Mesenchymal stem cell (in vitro differentiated cells and primary cell): ENCODE data around the gene MEX3C.
A peak's percentile ranks its signal among the peaks of the same experiment; 100 is the strongest.

ENCODE experiments used
- DNase-seq: peaks from one replicate; pipeline ENCODE4 v3.0.0-alpha.2; 2013
- H2AFZ ChIP-seq: one replicate; pipeline ENCODE4 v1.6.1; 2013; ENCODE audit warnings: low read depth, mild to moderate bottlenecking, control low read depth, inconsistent platforms, low read length, moderate library complexity
- H2AK5ac ChIP-seq: 2 replicates; pipeline ENCODE4 v1.6.1; 2013; ENCODE audit warnings: low read length, moderate library complexity, mild to moderate bottlenecking, inconsistent platforms; ENCODE audit not compliant: severe bottlenecking
- H2BK120ac ChIP-seq: one replicate; pipeline ENCODE4 v1.6.1; 2013; ENCODE audit warnings: low read depth, mild to moderate bottlenecking, inconsistent platforms, low read length, moderate library complexity
- H2BK12ac ChIP-seq, 2 experiments: one replicate each; pipeline ENCODE4 v1.6.1; 2013; ENCODE audit warnings: inconsistent platforms in 2 of 2, low read length in 2 of 2, mild to moderate bottlenecking in 2 of 2, moderate library complexity in 2 of 2, control low read depth in 1 of 2
- H2BK15ac ChIP-seq: one replicate; pipeline ENCODE4 v1.6.1; 2013; ENCODE audit warnings: mild to moderate bottlenecking, low read depth, inconsistent platforms; ENCODE audit not compliant: poor library complexity, severe bottlenecking
- H2BK5ac ChIP-seq: 2 replicates; pipeline ENCODE4 v1.6.1; 2013; ENCODE audit warnings: low read depth, mild to moderate bottlenecking, low read length, control low read depth, inconsistent platforms; ENCODE audit not compliant: poor library complexity, severe bottlenecking
- H3K14ac ChIP-seq, 2 experiments: one replicate each; pipeline ENCODE4 v1.6.1; 2013; ENCODE audit warnings: inconsistent platforms in 2 of 2, low read length in 2 of 2, control low read depth in 1 of 2, mild to moderate bottlenecking in 1 of 2, moderate library complexity in 1 of 2
- H3K18ac ChIP-seq, 2 experiments: one replicate each; pipeline ENCODE4 v1.6.1; 2013; ENCODE audit warnings: inconsistent platforms in 2 of 2, low read length in 2 of 2, control low read depth in 1 of 2, low read depth in 1 of 2, mild to moderate bottlenecking in 1 of 2
- H3K23ac ChIP-seq, 2 experiments: one replicate each; pipeline ENCODE4 v1.6.1; 2013; ENCODE audit warnings: inconsistent platforms in 2 of 2, low read length in 2 of 2, mild to moderate bottlenecking in 2 of 2, moderate library complexity in 2 of 2, control low read depth in 1 of 2
- H3K27ac ChIP-seq: 2 replicates; pipeline ENCODE4 v1.5.1; 2013; ENCODE audit warnings: mild to moderate bottlenecking, moderate library complexity, low read length, control low read depth, inconsistent platforms; ENCODE audit not compliant: poor library complexity, severe bottlenecking
- H3K27me3 ChIP-seq, 2 experiments: 2 replicates each; pipeline versions ENCODE4 v1.6.1 to v1.7.0; 2013; ENCODE audit warnings: low read length in 2 of 2, mild to moderate bottlenecking in 2 of 2, moderate library complexity in 2 of 2, control low read depth in 1 of 2, inconsistent platforms in 1 of 2; ENCODE audit not compliant: control insufficient read depth in 1 of 2, insufficient read depth in 1 of 2
- H3K36me3 ChIP-seq, 2 experiments: 2 replicates each; pipeline versions ENCODE4 v1.6.1 to v1.7.0; 2013; ENCODE audit warnings: low read length in 2 of 2, control low read depth in 1 of 2, inconsistent platforms in 1 of 2, low read depth in 1 of 2, mild to moderate bottlenecking in 1 of 2; ENCODE audit not compliant: insufficient read depth in 2 of 2, control insufficient read depth in 1 of 2
- H3K4ac ChIP-seq, 2 experiments: one replicate each; pipeline ENCODE4 v1.6.1; 2013; ENCODE audit warnings: inconsistent platforms in 2 of 2, low read length in 2 of 2, mild to moderate bottlenecking in 2 of 2, moderate library complexity in 2 of 2, control low read depth in 1 of 2, low read depth in 1 of 2
- H3K4me1 ChIP-seq: 2 replicates; pipeline ENCODE4 v1.6.1; 2013; ENCODE audit warnings: low read depth, low read length, control low read depth; ENCODE audit not compliant: control insufficient read depth, insufficient read depth
- H3K4me2 ChIP-seq: 2 replicates; pipeline ENCODE4 v1.6.1; 2013; ENCODE audit warnings: low read length, mild to moderate bottlenecking, inconsistent platforms; ENCODE audit not compliant: poor library complexity, severe bottlenecking
- H3K4me3 ChIP-seq, 2 experiments: 2 replicates each; pipeline versions ENCODE4 v1.5.1 to v1.7.0; 2013; ENCODE audit warnings: low read length in 2 of 2, mild to moderate bottlenecking in 2 of 2, control low read depth in 1 of 2, low read depth in 1 of 2; ENCODE audit not compliant: insufficient read depth in 1 of 2
- H3K79me1 ChIP-seq: replicated peaks from 2 replicates; pipeline ENCODE4 v1.6.1; 2013; ENCODE audit warnings: mild to moderate bottlenecking, control low read depth, low read length, inconsistent platforms; ENCODE audit not compliant: poor library complexity, severe bottlenecking
- H3K9ac ChIP-seq: 2 replicates; pipeline ENCODE4 v1.7.0; 2013; ENCODE audit warnings: mild to moderate bottlenecking, low read length, moderate library complexity
- H3K9me3 ChIP-seq: 2 replicates; pipeline ENCODE4 v1.7.0; 2013; ENCODE audit warnings: mild to moderate bottlenecking, low read length; ENCODE audit not compliant: control insufficient read depth
- H4K8ac ChIP-seq: one replicate; pipeline ENCODE4 v1.6.1; 2013; ENCODE audit warnings: inconsistent platforms, mild to moderate bottlenecking, low read length, moderate library complexity
- H4K91ac ChIP-seq: one replicate; pipeline ENCODE4 v1.6.1; 2013; ENCODE audit warnings: mild to moderate bottlenecking, low read length, inconsistent platforms
- WGBS: methylation state at CpG from one replicate; pipeline ENCODE4 v1.1.7; 2013; ENCODE audit warnings: mixed read lengths; 5-methylcytosine and 5-hydroxymethylcytosine counted together

Gene MEX3C

DNA sequence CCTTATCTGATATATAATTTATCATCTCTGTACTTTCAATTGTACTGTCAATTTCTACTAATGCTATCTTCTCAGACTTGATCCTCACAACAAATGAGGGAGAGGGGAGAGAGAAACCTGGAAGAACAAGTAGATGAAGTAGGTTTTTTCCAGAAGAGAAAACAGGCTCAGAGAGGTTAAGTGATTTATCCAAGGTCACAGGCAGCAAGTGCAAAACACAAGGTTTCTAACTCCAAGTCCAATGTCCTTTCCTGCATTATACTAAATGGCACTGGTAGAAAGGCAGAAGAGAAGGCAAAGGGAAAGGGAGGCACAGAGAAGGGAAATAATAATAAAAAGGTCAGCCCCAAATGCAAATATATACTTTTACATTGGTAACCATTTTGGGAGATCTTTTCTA, 7.5 kb downstream of the MEX3C start:
- H2AK5ac ChIP-seq, result no peak overlapping the region
- DNase-seq, result no peak
- no peaks in the 10 kb centered on the region for H3K9me3 ChIP-seq
- H3K9ac ChIP-seq, result no peak overlapping the region
- H2BK15ac ChIP-seq, result no peak overlapping the region
- H4K8ac ChIP-seq, result no peak overlapping the region
- peaks cover 6% of the 10 kb centered on the region for H3K4me1 ChIP-seq
- H3K4me3 ChIP-seq, result no peak overlapping the region
- H3K36me3 ChIP-seq, result peaks cover 0 to 3% of the 10 kb centered on the region in 2 experiments
- no peak overlapping the region for H2BK120ac ChIP-seq
- H3K79me1 ChIP-seq, result no peaks in the 10 kb centered on the region
- no peak overlapping the region for H2BK5ac ChIP-seq
- no peak overlapping the region for H3K4ac ChIP-seq
- no peak overlapping the region for H3K18ac ChIP-seq
- no peak overlapping the region for H3K27ac ChIP-seq
- H2BK12ac ChIP-seq, result no peak overlapping the region
- no peak overlapping the region for H3K4me2 ChIP-seq
- no peak overlapping the region for H4K91ac ChIP-seq
- H2AFZ ChIP-seq, result no peak overlapping the region
- H3K27me3 ChIP-seq, result no peaks in the 10 kb centered on the region
- no peak overlapping the region for H3K23ac ChIP-seq
- no peak overlapping the region for H3K14ac ChIP-seq

DNA sequence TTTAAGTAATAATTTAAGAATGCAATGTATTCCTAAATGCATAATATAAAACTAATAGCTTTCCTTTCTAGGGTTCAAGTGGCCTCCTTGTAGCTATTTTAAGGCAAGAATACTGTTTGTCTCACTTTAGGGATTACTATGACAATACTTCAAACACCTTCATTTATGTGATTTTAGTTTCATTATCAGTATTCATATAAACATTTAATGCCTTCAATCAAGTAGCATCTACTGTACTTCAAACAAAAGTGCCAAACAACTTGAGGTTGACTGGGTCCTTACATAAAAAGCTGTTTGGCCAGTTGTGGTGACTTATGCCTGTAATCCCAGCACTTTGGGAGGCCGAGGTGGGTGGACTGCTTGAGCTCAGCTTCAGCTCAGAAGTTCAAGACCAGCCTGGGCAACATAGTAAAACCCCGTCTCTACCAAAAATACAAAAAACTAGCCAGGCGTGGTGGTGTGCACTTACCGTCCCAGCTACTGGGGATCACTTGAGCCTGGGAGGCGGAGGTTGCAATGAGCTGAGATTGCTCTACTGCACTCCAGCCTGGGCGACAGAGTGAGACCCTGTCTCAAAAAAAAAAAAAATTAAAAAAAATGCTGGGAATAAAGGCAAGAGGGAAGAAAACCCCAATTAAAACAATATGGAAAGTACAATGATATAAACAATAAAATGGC, 9.3 kb downstream of the MEX3C start:
- Histone ChIP-seq H3K23ac (no peak overlapping the region), H2AFZ (no peak overlapping the region), H3K4me3 (no peak overlapping the region), H4K91ac (no peak overlapping the region), H2BK15ac (no peak overlapping the region), H3K79me1 (no peaks in the 10 kb centered on the region), H3K14ac (no peak overlapping the region), H3K9me3 (no peaks in the 10 kb centered on the region), H4K8ac (no peak overlapping the region), H2BK12ac (no peak overlapping the region), H3K4me2 (no peak overlapping the region), H2BK5ac (no peak overlapping the region), H3K36me3 (peaks cover 3 to 7% of the 10 kb centered on the region in 2 experiments), H3K4me1 (peaks cover 7% of the 10 kb centered on the region), H3K9ac (no peak overlapping the region), H3K18ac (no peak overlapping the region), H3K27ac (no peak overlapping the region), H3K27me3 (no peaks in the 10 kb centered on the region), H2AK5ac (no peak overlapping the region), H2BK120ac (no peak overlapping the region), H3K4ac (no peak overlapping the region)
- 97% methylated on average over 5 of the region's 6 CpGs for WGBS
- DNase-seq, result no peak

DNA sequence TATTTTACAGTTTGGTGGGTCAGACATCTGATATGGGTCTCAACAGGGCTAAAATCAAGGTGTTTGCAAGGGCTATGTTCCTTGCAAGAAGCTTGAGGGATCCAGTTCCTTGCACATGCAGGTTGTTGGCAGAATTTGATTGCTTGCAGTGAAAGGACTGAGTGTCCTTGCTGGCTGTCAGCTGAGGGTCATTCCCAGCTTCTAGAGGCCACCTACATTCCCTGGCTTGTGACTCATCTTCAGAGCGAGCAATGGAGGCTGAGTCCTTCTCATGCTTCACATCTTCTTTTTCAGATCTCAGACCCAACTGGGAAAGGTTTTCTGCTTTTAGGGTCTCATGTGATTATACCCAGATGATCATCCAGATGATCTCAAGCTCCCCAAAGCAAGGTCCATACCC, 12.4 kb downstream of the MEX3C start:
- no peak overlapping the region for H4K8ac ChIP-seq
- peaks cover 7% of the 10 kb centered on the region for H3K4me1 ChIP-seq

DNA sequence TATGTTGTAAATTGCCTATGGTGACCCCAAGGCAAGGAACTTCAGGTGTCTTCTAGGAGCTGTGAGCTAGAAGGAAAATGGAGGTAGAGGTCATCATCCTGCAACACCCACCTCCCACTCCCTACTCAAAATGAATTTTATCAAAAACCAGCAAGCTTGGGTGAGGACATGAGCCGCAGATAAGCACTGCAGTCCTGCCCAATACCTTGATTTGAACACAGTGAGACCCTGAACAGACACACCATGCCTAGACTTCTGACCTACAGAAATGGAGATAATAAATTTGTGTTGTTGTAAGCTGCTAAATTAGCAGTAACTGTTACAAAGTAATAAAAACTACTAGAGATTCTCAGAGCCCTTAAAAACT, 13.4 kb downstream of the MEX3C start:
- H3K4me3 ChIP-seq, result no peak overlapping the region
- no peak overlapping the region for H2AK5ac ChIP-seq
- 43% methylated on average over 1 of the region's 1 CpG for WGBS
- no peak overlapping the region for H4K8ac ChIP-seq
- H2BK5ac ChIP-seq, result no peak overlapping the region
- no peaks in the 10 kb centered on the region for H3K9me3 ChIP-seq
- H3K4me2 ChIP-seq, result no peak overlapping the region
- no peak overlapping the region for H3K4ac ChIP-seq
- H3K36me3 ChIP-seq, result peaks cover 4 to 7% of the 10 kb centered on the region in 2 experiments
- no peak overlapping the region for H2BK15ac ChIP-seq
- no peak overlapping the region for H2BK12ac ChIP-seq
- no peak overlapping the region for H2BK120ac ChIP-seq
- peaks cover 7% of the 10 kb centered on the region for H3K4me1 ChIP-seq
- no peak overlapping the region for H2AFZ ChIP-seq
- DNase-seq, result no peak
- H3K23ac ChIP-seq, result peak overlapping the region in 1 of 2 experiments; percentile 85
- H4K91ac ChIP-seq, result no peak overlapping the region
- H3K9ac ChIP-seq, result no peak overlapping the region
- no peaks in the 10 kb centered on the region for H3K79me1 ChIP-seq
- no peak overlapping the region for H3K18ac ChIP-seq
- H3K27me3 ChIP-seq, result no peaks in the 10 kb centered on the region
- no peak overlapping the region for H3K27ac ChIP-seq
- H3K14ac ChIP-seq, result no peak overlapping the region

More for the DNA sequence above, 12.4 kb downstream of the MEX3C start:
- H3K27me3 ChIP-seq, result no peaks in the 10 kb centered on the region
- no peak overlapping the region for H2BK5ac ChIP-seq
- 23% methylated on average over 1 of the region's 1 CpG for WGBS
- no peak overlapping the region for H2AFZ ChIP-seq
- H3K36me3 ChIP-seq, result peaks cover 4 to 7% of the 10 kb centered on the region in 2 experiments
- no peak overlapping the region for H3K14ac ChIP-seq
- no peak overlapping the region for H2BK12ac ChIP-seq
- H3K9me3 ChIP-seq, result no peaks in the 10 kb centered on the region
- H3K23ac ChIP-seq, result no peak overlapping the region
- no peak overlapping the region for H2AK5ac ChIP-seq
- no peak overlapping the region for H3K4ac ChIP-seq
- peak; percentile 34 for DNase-seq
- H2BK120ac ChIP-seq, result no peak overlapping the region
- H2BK15ac ChIP-seq, result no peak overlapping the region
- no peak overlapping the region for H3K4me2 ChIP-seq
- no peak overlapping the region for H3K27ac ChIP-seq
- no peaks in the 10 kb centered on the region for H3K79me1 ChIP-seq
- H3K9ac ChIP-seq, result no peak overlapping the region
- H3K18ac ChIP-seq, result no peak overlapping the region
- H4K91ac ChIP-seq, result no peak overlapping the region
- H3K4me3 ChIP-seq, result no peak overlapping the region
